Activated CD8-positive, alpha-beta memory T cell treated with anti-CD3 and anti-CD28 coated beads for 36 hours (primary cell): ENCODE data around the gene KIF21B. TPM values are rescaled to one million over a fixed set of nuclear protein-coding genes. Genes with fewer than 3 reads are reported as not detected.

Experiments
- CTCF ChIA-PET: fragments of 350-600 bp; sonication (Branson Sonifier 250); formaldehyde crosslinking; loops from one replicate; lab custom pipeline; 2021; ENCODE audit warnings: antibody characterized with exemption; lab: Charles Lee
- POLR2A ChIA-PET: fragments of 350-600 bp; sonication (Branson Sonifier 250); formaldehyde crosslinking; loops from one replicate; lab custom pipeline; 2021; ENCODE audit warnings: antibody characterized with exemption; lab: Charles Lee
- total RNA-seq, 2 experiments: library from RNA; stranded (reverse); gene quantifications; one replicate each; pipeline ENCODE4 v1.2.3, GENCODE V29; 2021

The KIF21B gene
- total RNA-seq, 2 experiments from 2014 or later = 47.2 to 49.6 TPM

- CTCF ChIA-PET = interaction anchor here (1.1 to 3.4 kb wide), 4 partner anchors 16 to 52 kb away, joined by 3 to 18 read pairs (median 4); no protein-coding TSS in a partner anchor
- POLR2A ChIA-PET = interaction anchor here (1.2 kb wide), 1 partner anchor 9 kb away, joined by 6 read pairs; no protein-coding TSS in a partner anchor
Observed at GRCh38 chr1:201023920-201024624, 558 bp upstream of the KIF21B start.

- ChIA-PET CTCF (interaction anchor here (1.1 to 1.4 kb wide), 5 partner anchors 13 to 43 kb away, joined by 3 to 5 read pairs (median 3); no protein-coding TSS in a partner anchor), POLR2A (no interaction called here)
Observed at GRCh38 chr1:201022820-201023516, 546 bp downstream of the KIF21B start.

- CTCF ChIA-PET = interaction anchor here (1.1 to 1.4 kb wide), 5 partner anchors 12 to 20 kb away, joined by 3 to 5 read pairs (median 3); no protein-coding TSS in a partner anchor
- POLR2A ChIA-PET = interaction anchor here (1.0 to 1.1 kb wide), 2 partner anchors 14 to 17 kb away, joined by 3 to 4 read pairs; no protein-coding TSS in a partner anchor
Observed at GRCh38 chr1:201022493-201022819, 1.1 kb downstream of the KIF21B start.

GRCh38 chr1:201021630-201022492 lies 1.7 kb downstream of the KIF21B start:
- ChIA-PET POLR2A (interaction anchor here (0.5 to 1.1 kb wide), 6 partner anchors 15 to 65 kb away, joined by 3 to 4 read pairs (median 4); no protein-coding TSS in a partner anchor), CTCF (interaction anchor here (0.6 to 1.4 kb wide), 7 partner anchors 11 to 271 kb away, joined by 3 to 5 read pairs (median 3); no protein-coding TSS in a partner anchor)

- ChIA-PET POLR2A (interaction anchor here (0.5 to 1.1 kb wide), 6 partner anchors 16 to 325 kb away, joined by 3 to 6 read pairs (median 4); no protein-coding TSS in a partner anchor), CTCF (interaction anchor here (0.6 to 2.4 kb wide), 14 partner anchors 11 to 875 kb away, joined by 3 to 11 read pairs (median 4); no protein-coding TSS in a partner anchor)
Observed at GRCh38 chr1:201020721-201021629, 2.5 kb downstream of the KIF21B start.

GRCh38 chr1:201020040-201020591 lies 3.4 kb downstream of the KIF21B start:
- CTCF ChIA-PET = interaction anchor here (0.6 to 2.4 kb wide), 8 partner anchors 10 to 134 kb away, joined by 3 to 11 read pairs (median 4); partner anchors contain the start of gene TMEM9
- POLR2A ChIA-PET = interaction anchor here (0.9 kb wide), 1 partner anchor 151 kb away, joined by 3 read pairs; no protein-coding TSS in a partner anchor

GRCh38 chr1:201019321-201019977 lies 4.1 kb downstream of the KIF21B start:
- POLR2A ChIA-PET = interaction anchor here (0.9 to 1.4 kb wide), 2 partner anchors 9 to 152 kb away, joined by 3 to 10 read pairs; no protein-coding TSS in a partner anchor
- CTCF ChIA-PET = interaction anchor here (0.7 to 2.4 kb wide), 8 partner anchors 9 to 135 kb away, joined by 3 to 11 read pairs (median 5); partner anchors contain the start of gene TMEM9

GRCh38 chr1:201017828-201018163 lies 5.7 kb downstream of the KIF21B start:
- POLR2A ChIA-PET = no interaction called here
- CTCF ChIA-PET = no interaction called here

- ChIA-PET CTCF (interaction anchor here (1.0 kb wide), 1 partner anchor 83 kb away, joined by 3 read pairs; no protein-coding TSS in a partner anchor), POLR2A (interaction anchor here (2.2 kb wide), 1 partner anchor 9 kb away, joined by 7 read pairs; no protein-coding TSS in a partner anchor)
Observed at GRCh38 chr1:201016943-201017827, 6.3 kb downstream of the KIF21B start.

GRCh38 chr1:201016211-201016651 lies 7.3 kb downstream of the KIF21B start:
- CTCF ChIA-PET = interaction anchor here (0.8 to 2.7 kb wide), 4 partner anchors 10 to 84 kb away, joined by 3 to 15 read pairs (median 8); no protein-coding TSS in a partner anchor
- POLR2A ChIA-PET = interaction anchor here (0.7 to 2.2 kb wide), 3 partner anchors 8 to 128 kb away, joined by 3 to 7 read pairs (median 6); partner anchors contain the start of gene KIF21B

- ChIA-PET POLR2A (interaction anchor here (0.7 to 2.2 kb wide), 3 partner anchors 8 to 127 kb away, joined by 3 to 7 read pairs (median 6); partner anchors contain the start of gene KIF21B), CTCF (interaction anchor here (0.8 to 2.7 kb wide), 6 partner anchors 10 to 84 kb away, joined by 3 to 15 read pairs (median 3); no protein-coding TSS in a partner anchor)
Observed at GRCh38 chr1:201015551-201016091, 7.9 kb downstream of the KIF21B start.

GRCh38 chr1:201014816-201015200 lies 8.7 kb downstream of the KIF21B start:
- CTCF ChIA-PET = interaction anchor here (1.0 to 2.7 kb wide), 4 partner anchors 11 to 42 kb away, joined by 3 to 15 read pairs (median 8); no protein-coding TSS in a partner anchor

GRCh38 chr1:201013991-201014815 lies 9.3 kb downstream of the KIF21B start:
- POLR2A ChIA-PET = interaction anchor here (0.6 to 1.9 kb wide), 2 partner anchors 10 to 13 kb away, joined by 6 to 7 read pairs; partner anchors contain the start of gene KIF21B
- CTCF ChIA-PET = interaction anchor here (0.8 to 2.7 kb wide), 4 partner anchors 12 to 35 kb away, joined by 3 to 15 read pairs (median 8); no protein-coding TSS in a partner anchor

More at GRCh38 chr1:201014816-201015200, 8.7 kb downstream of the KIF21B start:
- POLR2A ChIA-PET = interaction anchor here (0.6 to 2.2 kb wide), 3 partner anchors 9 to 13 kb away, joined by 6 to 7 read pairs (median 7); partner anchors contain the start of gene KIF21B
